ENCODE data around the gene NCCRP1.

DNA sequence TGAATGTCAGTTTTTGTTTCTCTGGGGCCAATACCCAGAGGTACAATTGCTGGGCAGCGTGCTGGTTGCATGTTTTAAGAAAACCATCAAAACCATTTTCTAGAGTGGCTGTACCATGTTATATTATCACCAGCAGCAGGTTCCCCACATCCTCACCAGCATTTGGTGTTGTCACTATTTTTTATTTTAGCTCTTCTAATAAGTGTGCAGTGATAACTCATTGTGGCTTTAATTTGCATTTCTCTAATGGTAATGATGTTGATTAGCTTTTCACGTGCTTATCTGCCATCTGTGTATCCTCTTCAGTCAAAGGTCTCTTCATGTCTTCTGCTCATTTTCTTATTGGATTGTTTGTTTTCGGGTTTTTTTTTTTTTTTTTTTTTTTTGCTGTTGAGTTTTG lies 49.3 kb upstream of the NCCRP1 start:
- TF ChIP-seq, protein P1, sequence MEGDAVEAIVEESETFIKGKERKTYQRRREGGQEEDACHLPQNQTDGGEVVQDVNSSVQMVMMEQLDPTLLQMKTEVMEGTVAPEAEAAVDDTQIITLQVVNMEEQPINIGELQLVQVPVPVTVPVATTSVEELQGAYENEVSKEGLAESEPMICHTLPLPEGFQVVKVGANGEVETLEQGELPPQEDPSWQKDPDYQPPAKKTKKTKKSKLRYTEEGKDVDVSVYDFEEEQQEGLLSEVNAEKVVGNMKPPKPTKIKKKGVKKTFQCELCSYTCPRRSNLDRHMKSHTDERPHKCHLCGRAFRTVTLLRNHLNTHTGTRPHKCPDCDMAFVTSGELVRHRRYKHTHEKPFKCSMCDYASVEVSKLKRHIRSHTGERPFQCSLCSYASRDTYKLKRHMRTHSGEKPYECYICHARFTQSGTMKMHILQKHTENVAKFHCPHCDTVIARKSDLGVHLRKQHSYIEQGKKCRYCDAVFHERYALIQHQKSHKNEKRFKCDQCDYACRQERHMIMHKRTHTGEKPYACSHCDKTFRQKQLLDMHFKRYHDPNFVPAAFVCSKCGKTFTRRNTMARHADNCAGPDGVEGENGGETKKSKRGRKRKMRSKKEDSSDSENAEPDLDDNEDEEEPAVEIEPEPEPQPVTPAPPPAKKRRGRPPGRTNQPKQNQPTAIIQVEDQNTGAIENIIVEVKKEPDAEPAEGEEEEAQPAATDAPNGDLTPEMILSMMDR (IDR thresholded peaks at IDR 0.05), result no peak
- TF ChIP-seq POLR2A (IDR thresholded peaks at IDR 0.05; ENCODE audit: low read depth) (no peak), POLR2AphosphoS5 (IDR thresholded peaks at IDR 0.05) (no peak), EP300 (IDR thresholded peaks at IDR 0.05) (no peak)

All from esophagus muscularis mucosa (tissue), 4 donors.